ENCODE results near the gene U2SURP.
"Not testable (repeated sequence)": the region's sequence is repeated elsewhere in the genome, so short reads cannot be mapped to it uniquely, and the experiment has no call there.

- not testable (repeated sequence) for TF ChIP-seq CTCF (conservative IDR thresholded peaks at IDR 0.05 in 1 of 2, IDR thresholded peaks at IDR 0.05 in 1 of 2; ENCODE audit: extremely low read depth in 1 of 2, insufficient read depth in 1 of 2, low read depth in 1 of 2, low read length in 2 of 2); EZH2 (IDR thresholded peaks at IDR 0.05; ENCODE audit: borderline replicate concordance, low read length)
These were observed 12.5 kb upstream of the U2SURP start for GRCh38 chr3:142988826-142989225.
